Neural cell (in vitro differentiated cells): Measurements from ENCODE around the gene RASL11A.

Experiments used
- EP300 ChIP-seq: fragments of 450-650 bp; conservative IDR thresholded peaks from 2 replicates; pipeline ENCODE4 v1.6.1; 2014; ENCODE audit warnings: antibody characterized with exemption, mild to moderate bottlenecking, moderate library complexity; ENCODE audit not compliant: poor library complexity, severe bottlenecking
- EZH2 ChIP-seq: fragments of 200-600, 300-800 bp; shearing (Covaris generic), sonication (generic); IDR thresholded peaks from 2 replicates; pipeline ENCODE4 v1.6.1; 2014; ENCODE audit warnings: antibody characterized with exemption, low read length, borderline replicate concordance, mild to moderate bottlenecking; ENCODE audit not compliant: insufficient read depth, poor library complexity, severe bottlenecking
- MXI1 ChIP-seq: fragments of 450-650 bp; conservative IDR thresholded peaks from 2 replicates; pipeline ENCODE4 v1.6.1; 2014; ENCODE audit warnings: antibody characterized with exemption, mild to moderate bottlenecking; ENCODE audit not compliant: poor library complexity, severe bottlenecking
- POLR2AphosphoS5 ChIP-seq: IDR thresholded peaks from 2 replicates; pipeline ENCODE4 v1.6.1; 2012
- RAD21 ChIP-seq: fragments of 450-650 bp; conservative IDR thresholded peaks from 2 replicates; pipeline ENCODE4 v1.6.1; 2014; ENCODE audit warnings: antibody characterized with exemption, mild to moderate bottlenecking, moderate library complexity
- SMC3 ChIP-seq: fragments of 450-650 bp; conservative IDR thresholded peaks from 2 replicates; pipeline ENCODE4 v1.6.1; 2014; ENCODE audit warnings: antibody characterized with exemption, mild to moderate bottlenecking, moderate library complexity; ENCODE audit not compliant: poor library complexity
- TAF1 ChIP-seq: IDR thresholded peaks from 2 replicates; pipeline ENCODE4 v1.6.1; 2012; ENCODE audit warnings: low read depth
- TF ChIP-seq, protein P1 (sequence below): fragments of 450-650 bp; IDR thresholded peaks from 2 replicates; pipeline ENCODE4 v1.5.1; 2014; ENCODE audit warnings: antibody characterized with exemption, mild to moderate bottlenecking, moderate library complexity; ENCODE audit not compliant: poor library complexity, severe bottlenecking
- TF ChIP-seq, protein P2 (sequence below): IDR thresholded peaks from 2 replicates; pipeline ENCODE4 v1.6.1; 2012; ENCODE audit warnings: borderline replicate concordance

DNA sequence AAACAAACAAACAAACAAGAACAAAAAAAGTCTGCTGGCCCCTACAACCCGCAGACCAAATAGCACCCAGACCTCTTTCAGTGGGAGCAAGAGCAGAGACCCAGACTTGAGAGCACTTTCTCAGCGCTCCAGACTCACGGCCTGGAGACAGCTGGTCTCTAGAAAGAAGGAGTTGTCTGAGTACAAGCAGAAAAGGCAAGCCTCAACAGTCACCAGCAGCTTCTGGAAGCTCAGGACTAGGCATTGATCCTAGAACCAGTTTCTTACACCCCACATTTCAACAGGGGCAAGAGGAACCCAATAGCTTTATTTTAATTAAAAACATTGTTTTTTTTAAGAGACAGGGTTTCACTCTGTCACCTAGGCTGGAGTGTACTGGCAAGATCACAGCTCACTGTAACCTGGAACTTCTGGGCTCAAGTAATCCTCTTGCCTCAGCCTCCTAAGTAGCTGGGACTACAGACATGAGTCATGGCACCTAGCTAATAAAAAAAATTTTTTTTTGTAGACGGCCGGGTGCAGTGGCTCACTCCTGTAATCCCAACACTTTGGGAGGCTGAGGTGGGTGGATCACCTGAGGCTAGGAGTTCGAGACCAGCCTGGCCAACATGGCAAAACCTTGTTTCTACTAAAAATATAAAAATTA lies 30.4 kb downstream of the RASL11A start:
- TF ChIP-seq POLR2AphosphoS5, result no peak
- TF ChIP-seq RAD21, result no peak
- no peak for TF ChIP-seq TAF1
- TF ChIP-seq, protein P1, sequence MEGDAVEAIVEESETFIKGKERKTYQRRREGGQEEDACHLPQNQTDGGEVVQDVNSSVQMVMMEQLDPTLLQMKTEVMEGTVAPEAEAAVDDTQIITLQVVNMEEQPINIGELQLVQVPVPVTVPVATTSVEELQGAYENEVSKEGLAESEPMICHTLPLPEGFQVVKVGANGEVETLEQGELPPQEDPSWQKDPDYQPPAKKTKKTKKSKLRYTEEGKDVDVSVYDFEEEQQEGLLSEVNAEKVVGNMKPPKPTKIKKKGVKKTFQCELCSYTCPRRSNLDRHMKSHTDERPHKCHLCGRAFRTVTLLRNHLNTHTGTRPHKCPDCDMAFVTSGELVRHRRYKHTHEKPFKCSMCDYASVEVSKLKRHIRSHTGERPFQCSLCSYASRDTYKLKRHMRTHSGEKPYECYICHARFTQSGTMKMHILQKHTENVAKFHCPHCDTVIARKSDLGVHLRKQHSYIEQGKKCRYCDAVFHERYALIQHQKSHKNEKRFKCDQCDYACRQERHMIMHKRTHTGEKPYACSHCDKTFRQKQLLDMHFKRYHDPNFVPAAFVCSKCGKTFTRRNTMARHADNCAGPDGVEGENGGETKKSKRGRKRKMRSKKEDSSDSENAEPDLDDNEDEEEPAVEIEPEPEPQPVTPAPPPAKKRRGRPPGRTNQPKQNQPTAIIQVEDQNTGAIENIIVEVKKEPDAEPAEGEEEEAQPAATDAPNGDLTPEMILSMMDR, result no peak
- TF ChIP-seq EZH2, result no peak
- TF ChIP-seq, protein P2, sequence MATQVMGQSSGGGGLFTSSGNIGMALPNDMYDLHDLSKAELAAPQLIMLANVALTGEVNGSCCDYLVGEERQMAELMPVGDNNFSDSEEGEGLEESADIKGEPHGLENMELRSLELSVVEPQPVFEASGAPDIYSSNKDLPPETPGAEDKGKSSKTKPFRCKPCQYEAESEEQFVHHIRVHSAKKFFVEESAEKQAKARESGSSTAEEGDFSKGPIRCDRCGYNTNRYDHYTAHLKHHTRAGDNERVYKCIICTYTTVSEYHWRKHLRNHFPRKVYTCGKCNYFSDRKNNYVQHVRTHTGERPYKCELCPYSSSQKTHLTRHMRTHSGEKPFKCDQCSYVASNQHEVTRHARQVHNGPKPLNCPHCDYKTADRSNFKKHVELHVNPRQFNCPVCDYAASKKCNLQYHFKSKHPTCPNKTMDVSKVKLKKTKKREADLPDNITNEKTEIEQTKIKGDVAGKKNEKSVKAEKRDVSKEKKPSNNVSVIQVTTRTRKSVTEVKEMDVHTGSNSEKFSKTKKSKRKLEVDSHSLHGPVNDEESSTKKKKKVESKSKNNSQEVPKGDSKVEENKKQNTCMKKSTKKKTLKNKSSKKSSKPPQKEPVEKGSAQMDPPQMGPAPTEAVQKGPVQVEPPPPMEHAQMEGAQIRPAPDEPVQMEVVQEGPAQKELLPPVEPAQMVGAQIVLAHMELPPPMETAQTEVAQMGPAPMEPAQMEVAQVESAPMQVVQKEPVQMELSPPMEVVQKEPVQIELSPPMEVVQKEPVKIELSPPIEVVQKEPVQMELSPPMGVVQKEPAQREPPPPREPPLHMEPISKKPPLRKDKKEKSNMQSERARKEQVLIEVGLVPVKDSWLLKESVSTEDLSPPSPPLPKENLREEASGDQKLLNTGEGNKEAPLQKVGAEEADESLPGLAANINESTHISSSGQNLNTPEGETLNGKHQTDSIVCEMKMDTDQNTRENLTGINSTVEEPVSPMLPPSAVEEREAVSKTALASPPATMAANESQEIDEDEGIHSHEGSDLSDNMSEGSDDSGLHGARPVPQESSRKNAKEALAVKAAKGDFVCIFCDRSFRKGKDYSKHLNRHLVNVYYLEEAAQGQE, result no peak
- no peak for TF ChIP-seq MXI1
- no peak for TF ChIP-seq SMC3
- TF ChIP-seq EP300, result no peak
